WERI-Rb-1 (cell line): ENCODE results near the gene SLC26A4.

Experiments used
- DNase-seq: peaks from one replicate; pipeline ENCODE4 v3.0.0-alpha.2; 2020
- H3K27ac ChIP-seq: fragments of 250-450 bp; sonication (Bioruptor Pico); 2 replicates; pipeline ENCODE4 v1.5.1; 2020; ENCODE audit warnings: mild to moderate bottlenecking, moderate library complexity
- H3K27me3 ChIP-seq: fragments of 250-450 bp; sonication (Bioruptor Pico); 2 replicates; pipeline ENCODE4 v1.5.1; 2021; ENCODE audit warnings: mild to moderate bottlenecking, low read depth, moderate library complexity; ENCODE audit not compliant: insufficient read depth, severe bottlenecking
- H3K36me3 ChIP-seq: fragments of 250-450 bp; sonication (Bioruptor Pico); 2 replicates; pipeline ENCODE4 v1.5.1; 2020; ENCODE audit warnings: mild to moderate bottlenecking, moderate library complexity
- H3K4me3 ChIP-seq: 2 replicates; pipeline ENCODE4 v1.5.1; 2011; ENCODE audit warnings: low read depth, mild to moderate bottlenecking, control low read depth, low read length
- H3K9me3 ChIP-seq: fragments of 250-450 bp; sonication (Bioruptor Pico); 2 replicates; pipeline ENCODE4 v1.5.1; 2021; ENCODE audit warnings: mild to moderate bottlenecking, moderate library complexity; ENCODE audit not compliant: severe bottlenecking
- TF ChIP-seq, protein P1 (sequence below): IDR thresholded peaks from 2 replicates; pipeline ENCODE4 v1.5.1; 2011; ENCODE audit warnings: low read depth, mild to moderate bottlenecking, control low read depth, inconsistent platforms, low read length

SLC26A4 gene

GRCh38 chr7:107660381-107661080 is at the start of gene SLC26A4:
Gene SLC26A4, plus strand, starts transcription at chr7:107660828. Its CDS starts 814 bp downstream, at chr7:107661642.
- DNase-seq: no peak
- Histone ChIP-seq H3K9me3 (no peaks in the 10 kb centered on the region), H3K4me3 (peak within 1 kb of the TSS; percentile 59), H3K27ac (no peak within 1 kb of the TSS), H3K27me3 (no peaks in the 10 kb centered on the region), H3K36me3 (no peaks in the 10 kb centered on the region)
- TF ChIP-seq, protein P1, sequence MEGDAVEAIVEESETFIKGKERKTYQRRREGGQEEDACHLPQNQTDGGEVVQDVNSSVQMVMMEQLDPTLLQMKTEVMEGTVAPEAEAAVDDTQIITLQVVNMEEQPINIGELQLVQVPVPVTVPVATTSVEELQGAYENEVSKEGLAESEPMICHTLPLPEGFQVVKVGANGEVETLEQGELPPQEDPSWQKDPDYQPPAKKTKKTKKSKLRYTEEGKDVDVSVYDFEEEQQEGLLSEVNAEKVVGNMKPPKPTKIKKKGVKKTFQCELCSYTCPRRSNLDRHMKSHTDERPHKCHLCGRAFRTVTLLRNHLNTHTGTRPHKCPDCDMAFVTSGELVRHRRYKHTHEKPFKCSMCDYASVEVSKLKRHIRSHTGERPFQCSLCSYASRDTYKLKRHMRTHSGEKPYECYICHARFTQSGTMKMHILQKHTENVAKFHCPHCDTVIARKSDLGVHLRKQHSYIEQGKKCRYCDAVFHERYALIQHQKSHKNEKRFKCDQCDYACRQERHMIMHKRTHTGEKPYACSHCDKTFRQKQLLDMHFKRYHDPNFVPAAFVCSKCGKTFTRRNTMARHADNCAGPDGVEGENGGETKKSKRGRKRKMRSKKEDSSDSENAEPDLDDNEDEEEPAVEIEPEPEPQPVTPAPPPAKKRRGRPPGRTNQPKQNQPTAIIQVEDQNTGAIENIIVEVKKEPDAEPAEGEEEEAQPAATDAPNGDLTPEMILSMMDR: no peak

DNA sequence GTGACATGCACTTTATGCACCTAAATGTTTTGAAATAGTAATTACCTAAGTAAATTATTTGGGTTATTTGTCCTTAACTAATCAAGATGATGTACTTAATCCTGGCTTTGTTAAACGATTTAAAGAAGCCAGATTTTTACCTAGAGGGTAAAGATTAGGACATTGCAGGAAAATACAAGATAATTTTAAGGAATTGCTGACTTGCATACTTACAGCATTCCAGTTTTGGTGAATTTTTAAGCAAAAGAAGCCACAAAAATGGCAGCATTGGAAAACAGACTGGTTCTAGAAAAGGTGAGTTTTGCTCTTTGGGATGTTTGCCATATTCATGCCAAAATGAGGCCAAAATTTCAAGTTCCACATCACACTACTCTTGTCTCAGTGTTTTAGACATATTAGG is 47.2 kb upstream of the SLC26A4 start:
- Histone ChIP-seq H3K36me3 (peaks cover 37% of the 10 kb centered on the region), H3K9me3 (no peaks in the 10 kb centered on the region), H3K27ac (no peak overlapping the region), H3K4me3 (no peak overlapping the region), H3K27me3 (no peaks in the 10 kb centered on the region)
- TF ChIP-seq, protein P1: no peak
- DNase-seq: no peak

GRCh38 chr7:107613948-107614347 is 46.7 kb upstream of the SLC26A4 start:
- DNase-seq: no peak
- Histone ChIP-seq H3K27ac (no peak overlapping the region), H3K36me3 (peaks cover 37% of the 10 kb centered on the region), H3K27me3 (no peaks in the 10 kb centered on the region), H3K4me3 (no peak overlapping the region), H3K9me3 (no peaks in the 10 kb centered on the region)
- TF ChIP-seq, protein P1: no peak

- TF ChIP-seq, protein P1: no peak
Measured at GRCh38 chr7:107614425-107614824, 46.2 kb upstream of the SLC26A4 start.

GRCh38 chr7:107615910-107616680 is 44.5 kb upstream of the SLC26A4 start:
- no peaks in the 10 kb centered on the region for H3K9me3 ChIP-seq
- H3K27me3 ChIP-seq: no peaks in the 10 kb centered on the region
- no peak for DNase-seq
- H3K27ac ChIP-seq: no peak overlapping the region
- H3K36me3 ChIP-seq: peaks cover 37% of the 10 kb centered on the region
- no peak overlapping the region for H3K4me3 ChIP-seq
- TF ChIP-seq, protein P1: no peak

More at GRCh38 chr7:107614425-107614824, 46.2 kb upstream of the SLC26A4 start:
- DNase-seq: no peak
- Histone ChIP-seq H3K36me3 (peaks cover 37% of the 10 kb centered on the region), H3K27ac (no peak overlapping the region), H3K4me3 (no peak overlapping the region), H3K27me3 (no peaks in the 10 kb centered on the region), H3K9me3 (no peaks in the 10 kb centered on the region)
